B cell (primary cell): ENCODE results near the gene ILDR1. TPM values are rescaled to one million over a fixed set of nuclear protein-coding genes. Genes with fewer than 3 reads are reported as not detected.

Experiments used
- ATAC-seq: fragments of 200-7000 bp; cut with Tn5 transposase; one replicate; pipeline ENCODE4 v1.10.0; 2021; ENCODE audit warnings: low read depth, mild to moderate bottlenecking, moderate number of reproducible peaks, moderate library complexity
- CTCF ChIA-PET: fragments of 350-600 bp; sonication (Branson Sonifier 250); formaldehyde crosslinking; loops from one replicate; lab custom pipeline; 2021; ENCODE audit warnings: antibody characterized with exemption, inconsistent platforms; lab: Charles Lee
- POLR2A ChIA-PET: fragments of 350-600 bp; sonication (Branson Sonifier 250); formaldehyde crosslinking; loops from one replicate; lab custom pipeline; 2021; ENCODE audit warnings: antibody characterized with exemption; lab: Charles Lee
- DNase-seq: peaks from one replicate; pipeline ENCODE4 v3.0.0; 2013
- H2AFZ ChIP-seq: 2 replicates; pipeline ENCODE4 v1.6.1; 2012; ENCODE audit warnings: mild to moderate bottlenecking, low read depth, low read length; ENCODE audit not compliant: insufficient read depth, poor library complexity, severe bottlenecking
- H3K27ac ChIP-seq, 2 donors: 1 replicate in 1 of 2; 2 replicates in 1 of 2; pipeline ENCODE4 v1.5.1; 2012 to 2013; ENCODE audit warnings: low read length in 2 of 2, mild to moderate bottlenecking in 2 of 2, moderate library complexity in 1 of 2
- H3K27me3 ChIP-seq, 4 experiments: fragments of 200-600 bp in 1 of 4; sonication (generic) in 1 of 4; replicated peaks in 1 of 4; 1 replicate in 2 of 4; 2 replicates in 2 of 4; pipeline versions ENCODE4 v1.6.1 to v1.7.0; 2013 to 2016; ENCODE audit warnings: low read length in 3 of 4, mild to moderate bottlenecking in 2 of 4, mixed read lengths in 1 of 4, moderate library complexity in 1 of 4; ENCODE audit not compliant: insufficient read depth in 4 of 4, control insufficient read depth in 3 of 4; ENCODE audit errors: control extremely low read depth in 1 of 4
- H3K36me3 ChIP-seq, 2 experiments: replicated peaks in 1 of 2; 1 replicate in 1 of 2; 2 replicates in 1 of 2; pipeline versions ENCODE4 v1.6.1 to v1.7.1; 2013; ENCODE audit warnings: low read length in 1 of 2; ENCODE audit not compliant: insufficient read depth in 2 of 2, control insufficient read depth in 1 of 2; ENCODE audit errors: control extremely low read depth in 1 of 2, extremely low read depth in 1 of 2
- H3K4me1 ChIP-seq, 2 donors: fragments of 200-600 bp in 1 of 2; sonication (generic) in 1 of 2; 1 replicate in 1 of 2; 2 replicates in 1 of 2; pipeline versions ENCODE4 v1.5.1 to v1.6.1; 2013 to 2017; ENCODE audit warnings: low read length in 2 of 2; ENCODE audit not compliant: control insufficient read depth in 2 of 2, insufficient read depth in 2 of 2
- H3K4me2 ChIP-seq: replicated peaks from 2 replicates; pipeline ENCODE3; 2012; ENCODE audit warnings: mild to moderate bottlenecking, low read depth, low read length; ENCODE audit not compliant: poor library complexity, severe bottlenecking
- H3K4me3 ChIP-seq, 5 experiments: fragments of 200-600 bp in 1 of 5; sonication (generic) in 1 of 5; 1 replicate in 3 of 5; 2 replicates in 2 of 5; pipeline versions ENCODE4 v1.5.1 to v1.7.0; 2011 to 2016; ENCODE audit warnings: low read length in 4 of 5, mild to moderate bottlenecking in 4 of 5, low read depth in 2 of 5, control low read depth in 1 of 5, moderate library complexity in 1 of 5; ENCODE audit not compliant: insufficient read depth in 1 of 5; ENCODE audit errors: control extremely low read depth in 1 of 5, extremely low read depth in 1 of 5
- H3K79me2 ChIP-seq: fragments of 200-600 bp; sonication (generic); one replicate; pipeline ENCODE4 v1.6.0; 2016; ENCODE audit warnings: low read length; ENCODE audit not compliant: control insufficient read depth, insufficient read depth
- H3K9ac ChIP-seq: fragments of 200-600 bp; sonication (generic); 2 replicates; pipeline ENCODE4 v1.6.1; 2017; ENCODE audit warnings: mild to moderate bottlenecking, low read length, moderate library complexity
- H3K9me3 ChIP-seq, 3 donors: one replicate each; pipeline versions ENCODE4 v1.6.1 to v1.7.1; 2013; ENCODE audit warnings: low read length in 2 of 3; ENCODE audit not compliant: control insufficient read depth in 2 of 3, insufficient read depth in 1 of 3; ENCODE audit errors: control extremely low read depth in 1 of 3
- H4K20me1 ChIP-seq: 2 replicates; pipeline ENCODE4 v1.6.0; 2012; ENCODE audit warnings: mild to moderate bottlenecking, low read length; ENCODE audit not compliant: insufficient read depth, control insufficient read depth, poor library complexity, severe bottlenecking
- H3K27ac Mint-ChIP-seq: one replicate; pipeline ENCODE4 v1.8.0; 2021; ENCODE audit warnings: mixed read lengths
- H3K27me3 Mint-ChIP-seq: one replicate; pipeline ENCODE4 v1.8.0; 2021; ENCODE audit warnings: mixed read lengths
- H3K4me1 Mint-ChIP-seq: one replicate; pipeline ENCODE4 v1.8.0; 2021; ENCODE audit warnings: mixed read lengths
- H3K4me3 Mint-ChIP-seq: one replicate; pipeline ENCODE4 v1.8.0; 2021; ENCODE audit warnings: mixed read lengths
- H3K9me3 Mint-ChIP-seq: one replicate; pipeline ENCODE4 v1.8.0; 2022; ENCODE audit warnings: mixed read lengths; ENCODE audit not compliant: insufficient read depth
- CTCF ChIP-seq: fragments of 200-600 bp; IDR thresholded peaks from one replicate; pipeline ENCODE4 v1.8.0; 2022; ENCODE audit warnings: antibody characterized with exemption, mild to moderate bottlenecking
- EZH2 ChIP-seq: IDR thresholded peaks from 2 replicates; pipeline ENCODE4 v1.6.1; 2012; ENCODE audit warnings: borderline replicate concordance, low read depth, mild to moderate bottlenecking, moderate library complexity, low read length; ENCODE audit not compliant: insufficient read depth, poor library complexity, severe bottlenecking
- WGBS: methylation state at CpG from one replicate; pipeline ENCODE4 v1.1.5; 2013; ENCODE audit warnings: missing lambda C conversion rate; ENCODE audit not compliant: insufficient coverage; 5-methylcytosine and 5-hydroxymethylcytosine counted together
- intact Hi-C: fragments of 100-400 bp; cut with micrococcal nuclease; formaldehyde crosslinking; loops from one replicate; pipeline ENCODE4 v1.10.0; 2022
- polyA plus RNA-seq: library from polyadenylated mRNA; depleted of rRNA; stranded (reverse); fragments of >200 nt; gene quantifications from 2 replicates; pipeline ENCODE4 v1.2.3, GENCODE V29; 2012
- total RNA-seq, 2 donors: library from RNA; stranded (reverse); fragments of 120-200 nt in 1 of 2; gene quantifications; 1 replicate in 1 of 2; 2 replicates in 1 of 2; pipeline versions ENCODE4 v1.2.3 to v1.2.4, GENCODE V29; 2013 to 2022

The ILDR1 gene
- total and polyA plus RNA-seq, 2 donors (not counting 1 experiment from before 2014, with no cell fraction given): 1.9 to 4.7 TPM

GRCh38 chr3:121998611-121999473 is 23.2 kb downstream of the ILDR1 start:
- peaks cover 77 to 82% of the 10 kb centered on the region in 2 donors for H3K4me1 ChIP-seq
- WGBS: 67% methylated on average over 3 of the region's 6 CpGs
- Mint-ChIP-seq H3K4me3 (no peak overlapping the region), H3K27ac (peak overlapping the region; percentile 84), H3K27me3 (no peaks in the 10 kb centered on the region), H3K9me3 (no peaks in the 10 kb centered on the region), H3K4me1 (peaks cover 88% of the 10 kb centered on the region)
- no peaks in the 10 kb centered on the region for H3K9me3 ChIP-seq
- peak overlapping the region; percentile 31 for H3K4me2 ChIP-seq
- H4K20me1 ChIP-seq: no peaks in the 10 kb centered on the region
- peaks cover 1 to 4% of the 10 kb centered on the region in 2 experiments for H3K36me3 ChIP-seq
- CTCF ChIA-PET: interaction anchor here (1.0 kb wide), 1 partner anchor 9 kb away, joined by 3 read pairs; no protein-coding TSS in a partner anchor
- no peak overlapping the region for H3K9ac ChIP-seq
- H3K27me3 ChIP-seq: no peaks in the 10 kb centered on the region
- POLR2A ChIA-PET: no interaction called here
- no peak overlapping the region for H3K4me3 ChIP-seq
- intact Hi-C loops: loop anchor here (5.0 kb wide), 1 partner anchor 337 kb away; the partner anchor contains the start of gene HCLS1
- TF ChIP-seq CTCF (no peak), EZH2 (no peak)
- H3K27ac ChIP-seq: peak overlapping the region in 1 of 2 donors; percentile 70
- peaks cover 7% of the 10 kb centered on the region for H3K79me2 ChIP-seq
- ATAC-seq: no peak
- no peak for DNase-seq
- peak overlapping the region; percentile 19 for H2AFZ ChIP-seq
